ENCODE measurements around the gene SLA2.
"Not testable (repeated sequence)": the region's sequence is repeated elsewhere in the genome, so short reads cannot be mapped to it uniquely, and the experiment has no call there.

Gene SLA2

GRCh38 chr20:36645998-36646397 is at the start of gene SLA2:
TSS of gene SLA2 (minus strand) at chr20:36646196. CDS start at chr20:36641335, 4,861 bp downstream.
- DNase-seq (ENCODE audit: low spot score): no peak
- no peak for TF ChIP-seq CTCF (IDR thresholded peaks at IDR 0.05)
- Histone ChIP-seq H3K4me3 (no peak within 1 kb of the TSS), H3K27ac (no peak within 1 kb of the TSS)

GRCh38 chr20:36695467-36695866 is 49.5 kb upstream of the SLA2 start:
- H3K27ac ChIP-seq; DNase-seq (ENCODE audit: low spot score); H3K4me3 ChIP-seq: not testable (repeated sequence)

- DNase-seq (ENCODE audit: low spot score): no peak
- no peak overlapping the region for H3K27ac ChIP-seq
These were observed 42.6 kb upstream of the SLA2 start for GRCh38 chr20:36688630-36689029.

GRCh38 chr20:36687850-36688249 is 41.9 kb upstream of the SLA2 start:
- no peak overlapping the region for H3K27ac ChIP-seq
- DNase-seq (ENCODE audit: low spot score): no peak
- TF ChIP-seq CTCF (IDR thresholded peaks at IDR 0.05): no peak

More at GRCh38 chr20:36688630-36689029, 42.6 kb upstream of the SLA2 start:
- TF ChIP-seq CTCF (IDR thresholded peaks at IDR 0.05): no peak
- H3K4me3 ChIP-seq: no peak overlapping the region

GRCh38 chr20:36686944-36687343 is 40.9 kb upstream of the SLA2 start:
- Histone ChIP-seq H3K27ac (no peak overlapping the region), H3K4me3 (no peak overlapping the region)
- TF ChIP-seq CTCF (IDR thresholded peaks at IDR 0.05): no peak
- no peak for DNase-seq (ENCODE audit: low spot score)

More at GRCh38 chr20:36687850-36688249, 41.9 kb upstream of the SLA2 start:
- H3K4me3 ChIP-seq: no peak overlapping the region

- Histone ChIP-seq H3K4me3 (no peak overlapping the region), H3K27ac (no peak overlapping the region)
- DNase-seq (ENCODE audit: low spot score): no peak
- TF ChIP-seq CTCF (IDR thresholded peaks at IDR 0.05): no peak
These were observed 40.5 kb upstream of the SLA2 start for GRCh38 chr20:36686504-36686903.

GRCh38 chr20:36684747-36685146 is 38.8 kb upstream of the SLA2 start:
- DNase-seq (ENCODE audit: low spot score): no peak
- TF ChIP-seq CTCF (IDR thresholded peaks at IDR 0.05): no peak
- Histone ChIP-seq H3K27ac (no peak overlapping the region), H3K4me3 (no peak overlapping the region)

- no peak for TF ChIP-seq CTCF (IDR thresholded peaks at IDR 0.05)
- no peak overlapping the region for H3K4me3 ChIP-seq
- DNase-seq (ENCODE audit: low spot score): no peak
- no peak overlapping the region for H3K27ac ChIP-seq
These were observed 36.3 kb upstream of the SLA2 start for GRCh38 chr20:36682311-36682710.

All from coronary artery (tissue), 2 donors.